GM23338 (cell line): ENCODE measurements around the gene KCNC4. TPM values are rescaled to one million over a fixed set of nuclear protein-coding genes. Genes with fewer than 3 reads are reported as not detected.
A peak's percentile ranks its signal among the peaks of the same experiment; 100 is the strongest.

Experiments
- ATAC-seq: fragments of 200-7000 bp; cut with Tn5 transposase; 3 replicates; pipeline ENCODE4 v1.9.1; 2020
- DNase-seq: peaks from one replicate; pipeline ENCODE4 v3.0.0-alpha.2; 2015; ENCODE audit warnings: low spot score
- H2AFZ ChIP-seq: fragments of 200-600 bp; sonication (generic); 2 replicates; pipeline ENCODE4 v1.8.0; 2016; ENCODE audit warnings: antibody characterized with exemption, mild to moderate bottlenecking, moderate library complexity
- H3F3A ChIP-seq: fragments of 200-600 bp; sonication (generic); replicated peaks from 2 replicates; pipeline ENCODE4 v1.8.0; 2017; ENCODE audit warnings: antibody characterized with exemption, mixed run types, low read depth
- H3K27ac ChIP-seq: fragments of 200-600 bp; sonication (generic); 2 replicates; pipeline ENCODE4 v1.6.1; 2016; ENCODE audit warnings: low read depth
- H3K27me3 ChIP-seq: fragments of 200-600 bp; sonication (generic); 2 replicates; pipeline ENCODE4 v1.8.0; 2016; ENCODE audit warnings: mild to moderate bottlenecking, mixed run types, moderate library complexity; ENCODE audit not compliant: insufficient read depth
- H3K36me3 ChIP-seq: fragments of 200-600 bp; sonication (generic); 2 replicates; pipeline ENCODE4 v1.8.0; 2016; ENCODE audit warnings: mild to moderate bottlenecking; ENCODE audit not compliant: insufficient read depth
- H3K4me1 ChIP-seq: fragments of 200-600 bp; sonication (generic); 2 replicates; pipeline ENCODE4 v1.8.0; 2016; ENCODE audit warnings: mild to moderate bottlenecking, moderate library complexity; ENCODE audit not compliant: insufficient read depth
- H3K4me2 ChIP-seq: fragments of 200-600 bp; sonication (generic); 2 replicates; pipeline ENCODE4 v1.7.1; 2017; ENCODE audit warnings: mixed run types
- H3K4me3 ChIP-seq: fragments of 200-600 bp; sonication (generic); 2 replicates; pipeline ENCODE4 v1.6.1; 2016; ENCODE audit warnings: mixed run types
- H3K79me2 ChIP-seq: fragments of 200-600 bp; sonication (generic); replicated peaks from 2 replicates; pipeline ENCODE4 v1.8.0; 2017; ENCODE audit warnings: mild to moderate bottlenecking; ENCODE audit not compliant: insufficient read depth
- H3K9me2 ChIP-seq: fragments of 200-600 bp; sonication (generic); 2 replicates; pipeline ENCODE4 v1.8.0; 2017; ENCODE audit not compliant: insufficient read depth
- H4K20me1 ChIP-seq: fragments of 200-600 bp; sonication (generic); replicated peaks from 2 replicates; pipeline ENCODE4 v1.8.0; 2017; ENCODE audit warnings: mild to moderate bottlenecking; ENCODE audit not compliant: insufficient read depth
- H3K27ac Mint-ChIP-seq: 2 replicates; pipeline ENCODE4 v1.8.0; 2020; ENCODE audit warnings: inconsistent platforms, mild to moderate bottlenecking, moderate library complexity, mixed read lengths
- H3K27me3 Mint-ChIP-seq: 3 replicates; pipeline ENCODE4 v1.8.0; 2022; ENCODE audit warnings: low read depth, mild to moderate bottlenecking, moderate library complexity, mixed read lengths, inconsistent platforms; ENCODE audit not compliant: insufficient read depth, poor library complexity
- H3K36me3 Mint-ChIP-seq: 3 replicates; pipeline ENCODE4 v1.8.0; 2021; ENCODE audit warnings: low read depth, mild to moderate bottlenecking, inconsistent platforms, moderate library complexity, mixed read lengths
- H3K4me1 Mint-ChIP-seq: 3 replicates; pipeline ENCODE4 v1.8.0; 2020; ENCODE audit warnings: mild to moderate bottlenecking, inconsistent platforms, mixed read lengths
- H3K4me3 Mint-ChIP-seq: 3 replicates; pipeline ENCODE4 v1.8.0; 2021; ENCODE audit warnings: moderate library complexity, mild to moderate bottlenecking, inconsistent platforms, mixed read lengths
- H3K9me3 Mint-ChIP-seq: 3 replicates; pipeline ENCODE4 v1.8.0; 2020; ENCODE audit warnings: moderate library complexity, mild to moderate bottlenecking, inconsistent platforms, mixed read lengths
- CREB1 ChIP-seq: fragments of 250-450 bp; sonication (Bioruptor Pico); IDR thresholded peaks from 2 replicates; pipeline ENCODE4 v1.5.0; 2020; ENCODE audit warnings: low read depth, mild to moderate bottlenecking, moderate library complexity
- EZH2 ChIP-seq: fragments of 200-600 bp; sonication (generic); IDR thresholded peaks from one replicate; pipeline ENCODE4 v1.8.0; 2017; ENCODE audit warnings: antibody characterized with exemption, mild to moderate bottlenecking, low read depth; ENCODE audit not compliant: unreplicated experiment
- EZH2phosphoT487 ChIP-seq: fragments of 200-600 bp; sonication (generic); IDR thresholded peaks from one replicate; pipeline ENCODE4 v1.8.1; 2018; ENCODE audit warnings: antibody characterized with exemption; ENCODE audit not compliant: unreplicated experiment
- JUNB ChIP-seq: IDR thresholded peaks from one replicate; pipeline ENCODE4 v1.6.1; 2016; ENCODE audit warnings: antibody characterized with exemption; ENCODE audit not compliant: unreplicated experiment
- NANOG ChIP-seq: IDR thresholded peaks from 2 replicates; pipeline ENCODE4 v1.6.1; 2016; ENCODE audit warnings: antibody characterized with exemption, borderline replicate concordance
- POLR2AphosphoS5 ChIP-seq: IDR thresholded peaks from 2 replicates; pipeline ENCODE4 v1.6.1; 2016; ENCODE audit warnings: antibody characterized with exemption, low read depth
- REST ChIP-seq: IDR thresholded peaks from one replicate; pipeline ENCODE4 v1.6.1; 2018; ENCODE audit warnings: antibody characterized with exemption; ENCODE audit not compliant: unreplicated experiment
- STAT1 ChIP-seq: IDR thresholded peaks from one replicate; pipeline ENCODE4 v1.6.1; 2016; ENCODE audit warnings: antibody characterized with exemption; ENCODE audit not compliant: unreplicated experiment
- ZNF114 ChIP-seq: fragments of 250-450 bp; sonication (Bioruptor Pico); IDR thresholded peaks from 2 replicates; pipeline ENCODE4 v1.5.0; 2020; ENCODE audit warnings: mild to moderate bottlenecking, moderate library complexity
- ZNF331 ChIP-seq: fragments of 250-450 bp; sonication (Bioruptor Pico); IDR thresholded peaks from 2 replicates; pipeline ENCODE4 v1.5.0; 2020; ENCODE audit warnings: low read depth, mild to moderate bottlenecking, moderate library complexity
- polyA plus RNA-seq: library from polyadenylated mRNA; unstranded; fragments of >200 nt; fragmentation: Nextera tagmentation; extraction: Ambion mirVana; gene quantifications from 2 replicates; pipeline ENCODE4 v1.2.1, GENCODE V29; 2016
- total RNA-seq: library from RNA; depleted of rRNA; stranded (reverse); fragments of >200 nt; shearing (Covaris generic); gene quantifications from 2 replicates; pipeline ENCODE4 v1.2.3, GENCODE V29; 2014

Gene KCNC4
- total and polyA plus RNA-seq, 2 experiments from 2014 or later = 3.5 to 10.7 TPM

DNA sequence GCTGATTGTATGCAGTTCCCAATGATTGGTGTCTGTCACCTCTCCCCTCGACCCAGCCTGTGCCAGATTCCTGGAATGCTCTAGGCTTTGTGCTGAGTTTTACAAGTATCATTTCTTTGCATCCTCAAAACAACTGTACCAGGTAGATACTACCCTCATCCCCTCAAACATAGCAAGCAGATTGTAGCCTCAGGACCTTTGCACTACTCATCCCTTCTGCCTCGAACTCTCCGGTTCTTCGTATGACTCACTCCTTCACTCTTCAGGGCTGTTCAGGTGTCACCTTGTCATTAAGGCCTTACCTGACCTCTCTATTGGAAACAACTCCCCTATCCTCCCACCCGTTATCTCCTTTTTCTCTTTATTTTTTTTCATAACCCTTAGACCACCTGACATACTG is 8.0 kb downstream of the KCNC4 start:
- no peak overlapping the region for H3K4me3 Mint-ChIP-seq

GRCh38 chr1:110218739-110219138 is 8.6 kb downstream of the KCNC4 start:
- H3K79me2 ChIP-seq = no peaks in the 10 kb centered on the region
- Mint-ChIP-seq H3K27ac (no peak overlapping the region), H3K27me3 (peaks cover 4% of the 10 kb centered on the region), H3K4me3 (no peak overlapping the region), H3K36me3 (peaks cover 4% of the 10 kb centered on the region; the same call in 2 of the 3 replicates), H3K4me1 (peaks cover 25% of the 10 kb centered on the region), H3K9me3 (no peaks in the 10 kb centered on the region)
- TF ChIP-seq EZH2 (no peak), REST (peak; percentile 76)
- no peak overlapping the region for H3K4me2 ChIP-seq
- no peaks in the 10 kb centered on the region for H3F3A ChIP-seq
- no peaks in the 10 kb centered on the region for H3K36me3 ChIP-seq
- H3K4me3 ChIP-seq = no peak overlapping the region
- H2AFZ ChIP-seq = no peak overlapping the region
- ATAC-seq (peak; percentile 60), DNase-seq (peak; percentile 44)
- peaks cover 2% of the 10 kb centered on the region; the same call in 1 of the 2 replicates for H3K4me1 ChIP-seq
- H3K27ac ChIP-seq = no peak overlapping the region
- no peaks in the 10 kb centered on the region for H3K9me2 ChIP-seq
- H3K27me3 ChIP-seq = no peaks in the 10 kb centered on the region
- H4K20me1 ChIP-seq = peaks cover 7% of the 10 kb centered on the region

More for the DNA sequence above, 8.0 kb downstream of the KCNC4 start:
- Mint-ChIP-seq H3K4me1 (peaks cover 31% of the 10 kb centered on the region), H3K9me3 (no peaks in the 10 kb centered on the region), H3K27ac (no peak overlapping the region), H3K27me3 (peaks cover 4% of the 10 kb centered on the region), H3K36me3 (no peaks in the 10 kb centered on the region; the same call in 2 of the 3 replicates)
- Histone ChIP-seq H3K79me2 (no peaks in the 10 kb centered on the region), H3K36me3 (no peaks in the 10 kb centered on the region), H3K4me2 (no peak overlapping the region), H3F3A (no peaks in the 10 kb centered on the region), H3K27me3 (no peaks in the 10 kb centered on the region), H3K9me2 (no peaks in the 10 kb centered on the region), H2AFZ (no peak overlapping the region), H3K27ac (no peak overlapping the region), H4K20me1 (peaks cover 7% of the 10 kb centered on the region), H3K4me3 (no peak overlapping the region), H3K4me1 (peaks cover 8% of the 10 kb centered on the region)
- no peak for DNase-seq
- no peak for ATAC-seq
- TF ChIP-seq EZH2phosphoT487 (no peak), EZH2 (no peak), CREB1 (no peak), STAT1 (no peak), POLR2AphosphoS5 (no peak)

- Histone ChIP-seq H2AFZ (no peak overlapping the region), H3F3A (no peaks in the 10 kb centered on the region), H4K20me1 (peaks cover 7% of the 10 kb centered on the region), H3K27ac (no peak overlapping the region), H3K4me3 (no peak overlapping the region), H3K4me1 (no peaks in the 10 kb centered on the region), H3K36me3 (no peaks in the 10 kb centered on the region), H3K4me2 (no peak overlapping the region), H3K27me3 (no peaks in the 10 kb centered on the region), H3K79me2 (no peaks in the 10 kb centered on the region), H3K9me2 (no peaks in the 10 kb centered on the region)
- peaks cover 17% of the 10 kb centered on the region for H3K4me1 Mint-ChIP-seq
- peaks cover 10% of the 10 kb centered on the region for H3K27me3 Mint-ChIP-seq
- no peak overlapping the region for H3K4me3 Mint-ChIP-seq
- no peak overlapping the region for H3K27ac Mint-ChIP-seq
- H3K36me3 Mint-ChIP-seq = peaks cover 10% of the 10 kb centered on the region; the same call in 2 of the 3 replicates
- no peaks in the 10 kb centered on the region for H3K9me3 Mint-ChIP-seq
- DNase-seq (no peak), ATAC-seq (no peak)
- TF ChIP-seq STAT1 = no peak
- TF ChIP-seq ZNF114 = no peak
- TF ChIP-seq ZNF331 (CRISPR knock-in tag) = no peak
- no peak for TF ChIP-seq NANOG
- TF ChIP-seq EZH2phosphoT487 = no peak
- no peak for TF ChIP-seq POLR2AphosphoS5
- TF ChIP-seq JUNB = no peak
Observed at GRCh38 chr1:110220324-110220723, 10.2 kb downstream of the KCNC4 start.
